Measurements from ENCODE around the gene REPS2.

- TF ChIP-seq CTCF (IDR thresholded peaks at IDR 0.05; ENCODE audit: low read depth, low read length, poor library complexity, severe bottlenecking): no peak
- no peak for TF ChIP-seq EZH2phosphoT487 (IDR thresholded peaks at IDR 0.05; ENCODE audit: borderline replicate concordance, low read length)
Observed at GRCh38 chrX:17086317-17086716, 139.9 kb downstream of the REPS2 start.

Measured in DOHH2 (cell line).